HG02759 (cell line): ENCODE results near the gene DEFB132.

Source experiments
- ATAC-seq: cut with Tn5 transposase; IDR thresholded peaks from one replicate; pipeline ENCODE4 v1.9.1; 2021; ENCODE audit warnings: mild to moderate bottlenecking, moderate library complexity; ENCODE audit not compliant: unreplicated experiment

DEFB132 gene

GRCh38 chr20:295804-296203 lies 38.3 kb downstream of the DEFB132 start:
- no peak for ATAC-seq

GRCh38 chr20:297098-297924 lies 39.8 kb downstream of the DEFB132 start, which contains the start of gene ZCCHC3:
Gene ZCCHC3 (plus strand): TSS chr20:297570. CDS start chr20:297587, 17 bp downstream.
- ATAC-seq, result peak; percentile 79

GRCh38 chr20:297925-298775 lies 40.6 kb downstream of the DEFB132 start:
- ATAC-seq, result peak; percentile 27

- ATAC-seq, result no peak
Observed at GRCh38 chr20:298776-299391, 41.4 kb downstream of the DEFB132 start.

DNA sequence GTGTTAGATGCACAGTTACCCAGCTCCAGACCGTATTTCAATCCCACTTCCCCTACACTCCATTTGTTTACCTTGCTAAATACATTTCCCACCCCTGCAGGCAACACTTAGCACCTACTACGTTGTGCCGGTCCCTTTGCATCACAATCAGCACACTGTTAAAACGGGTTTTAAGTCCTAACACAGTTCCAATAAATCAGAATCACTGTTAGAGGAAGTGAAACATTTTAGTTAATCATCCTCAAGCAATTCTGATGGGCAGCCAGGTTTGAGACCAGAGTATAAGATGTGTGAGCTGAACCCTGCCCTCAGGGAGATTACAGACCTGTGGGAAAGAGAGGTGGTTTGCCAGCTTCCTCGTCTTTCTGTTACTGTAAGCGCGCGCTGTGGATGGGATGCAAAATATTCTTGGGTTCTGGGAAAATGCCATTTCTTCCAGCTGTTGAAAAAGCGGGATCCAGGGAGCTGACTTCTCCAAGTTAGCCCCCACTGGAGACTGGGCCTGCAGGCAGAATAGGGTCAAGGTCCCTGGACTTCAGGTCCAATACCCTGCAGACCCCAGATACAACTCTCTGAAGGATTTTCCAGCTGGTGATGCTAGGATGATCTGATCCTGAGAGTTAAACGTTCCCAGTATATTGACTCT lies 42.9 kb downstream of the DEFB132 start:
- ATAC-seq, result no peak

GRCh38 chr20:301886-302848 lies 44.6 kb downstream of the DEFB132 start:
- no peak for ATAC-seq

- no peak for ATAC-seq
Observed at GRCh38 chr20:305745-306144, 48.2 kb downstream of the DEFB132 start.

DNA sequence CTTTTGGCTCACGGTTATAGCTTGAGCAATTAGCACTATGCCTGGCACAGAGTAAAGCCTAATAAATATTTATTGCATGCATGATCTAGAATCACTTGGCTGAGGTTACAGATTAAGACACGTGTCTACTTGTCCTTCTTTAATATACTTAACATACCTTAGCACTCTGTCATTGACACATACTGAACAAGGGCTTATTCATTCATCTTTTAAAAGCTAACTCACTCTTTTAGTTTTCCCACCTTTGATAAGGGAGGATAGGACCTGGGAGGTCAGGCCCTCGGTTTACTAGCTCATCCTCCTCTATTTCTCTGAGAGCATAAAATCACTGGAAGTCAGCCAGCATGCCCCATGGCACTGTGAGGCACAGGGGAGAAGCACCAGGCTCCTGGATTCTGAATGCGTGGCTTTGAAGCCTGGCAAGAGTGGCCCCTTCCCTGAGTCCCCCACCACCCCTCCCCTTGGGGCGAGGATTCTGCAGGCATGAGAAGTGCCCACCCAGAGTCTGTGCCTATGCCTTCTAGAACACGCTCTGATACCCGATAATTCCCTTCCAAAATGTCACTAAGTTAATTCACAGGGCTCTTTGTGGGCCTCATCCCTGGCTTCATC lies 51.0 kb downstream of the DEFB132 start:
- no peak for ATAC-seq

DNA sequence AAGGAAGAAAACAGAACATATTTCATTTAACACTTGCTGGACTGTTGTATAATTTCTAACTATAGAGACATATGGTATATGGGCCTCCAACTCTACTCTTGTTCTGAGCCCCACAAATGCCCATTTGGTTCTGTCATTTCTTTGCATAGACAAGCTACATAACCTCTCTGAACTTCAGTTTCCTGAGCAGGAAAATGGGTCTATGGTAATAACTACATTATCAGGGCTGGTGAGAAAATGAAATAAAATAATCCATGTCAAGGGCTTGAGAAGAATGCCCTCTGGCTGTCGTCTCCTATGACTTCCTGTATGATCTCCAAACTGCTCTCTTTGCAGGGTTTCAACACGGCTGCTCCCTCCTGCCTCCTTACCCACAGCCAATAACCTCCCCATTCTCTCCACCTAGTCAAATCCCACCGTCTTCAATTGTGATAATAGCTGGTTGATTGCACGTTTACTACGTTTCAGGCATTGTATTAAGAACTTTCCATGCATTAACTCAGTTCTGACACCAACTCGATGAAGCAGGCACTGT lies 51.8 kb downstream of the DEFB132 start:
- ATAC-seq, result no peak

DNA sequence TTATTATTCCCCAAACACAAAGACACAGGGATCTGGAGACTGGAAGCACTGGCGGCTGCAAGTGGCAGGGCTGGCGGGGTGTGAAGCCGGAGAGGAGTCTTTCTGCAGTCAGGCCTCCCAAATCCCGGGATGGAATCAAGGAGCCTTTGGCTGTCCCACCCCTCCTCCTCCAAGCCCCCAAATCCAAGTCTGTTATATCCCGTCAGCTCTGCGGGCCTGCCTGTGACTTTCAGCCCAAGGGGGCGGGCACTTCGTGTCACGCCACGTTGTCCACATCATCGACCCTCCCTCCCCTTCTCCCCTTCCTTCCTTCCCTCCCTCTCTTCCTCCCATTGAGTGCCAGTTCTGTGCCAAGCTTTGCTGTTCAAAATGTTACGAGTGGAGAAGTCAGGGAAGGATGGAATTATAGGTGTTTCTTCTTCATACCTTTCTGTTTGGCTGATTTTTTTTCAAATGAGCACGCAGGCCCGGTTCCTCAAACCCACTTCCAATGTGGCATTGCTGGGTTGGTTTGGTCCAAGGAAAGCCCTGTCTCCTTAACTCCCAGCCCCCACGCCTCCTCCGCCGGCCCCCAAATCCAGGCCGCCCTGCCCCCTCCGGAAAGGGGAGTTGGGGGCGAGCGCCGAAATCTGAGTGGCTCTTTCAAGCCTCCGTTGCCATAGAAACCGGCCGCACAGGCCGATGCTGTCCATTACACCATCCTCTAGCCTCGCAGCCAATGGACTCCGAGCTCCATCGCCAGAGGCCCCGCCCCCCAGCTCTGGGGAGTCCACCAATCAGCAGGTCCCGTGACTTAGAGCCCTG lies 52.5 kb downstream of the DEFB132 start:
- ATAC-seq, result peak; percentile 100

GRCh38 chr20:310645-311044 lies 53.1 kb downstream of the DEFB132 start:
- ATAC-seq, result no peak
